DMS 273 (cell line): ENCODE data around the gene FAM174B.
A peak's percentile ranks its signal among the peaks of the same experiment; 100 is the strongest.

Experiments
- DNase-seq: peaks from one replicate; lab custom pipeline; 2025; ENCODE audit not compliant: unreplicated experiment; lab: John Stamatoyannopoulos, UW

Gene FAM174B

DNA sequence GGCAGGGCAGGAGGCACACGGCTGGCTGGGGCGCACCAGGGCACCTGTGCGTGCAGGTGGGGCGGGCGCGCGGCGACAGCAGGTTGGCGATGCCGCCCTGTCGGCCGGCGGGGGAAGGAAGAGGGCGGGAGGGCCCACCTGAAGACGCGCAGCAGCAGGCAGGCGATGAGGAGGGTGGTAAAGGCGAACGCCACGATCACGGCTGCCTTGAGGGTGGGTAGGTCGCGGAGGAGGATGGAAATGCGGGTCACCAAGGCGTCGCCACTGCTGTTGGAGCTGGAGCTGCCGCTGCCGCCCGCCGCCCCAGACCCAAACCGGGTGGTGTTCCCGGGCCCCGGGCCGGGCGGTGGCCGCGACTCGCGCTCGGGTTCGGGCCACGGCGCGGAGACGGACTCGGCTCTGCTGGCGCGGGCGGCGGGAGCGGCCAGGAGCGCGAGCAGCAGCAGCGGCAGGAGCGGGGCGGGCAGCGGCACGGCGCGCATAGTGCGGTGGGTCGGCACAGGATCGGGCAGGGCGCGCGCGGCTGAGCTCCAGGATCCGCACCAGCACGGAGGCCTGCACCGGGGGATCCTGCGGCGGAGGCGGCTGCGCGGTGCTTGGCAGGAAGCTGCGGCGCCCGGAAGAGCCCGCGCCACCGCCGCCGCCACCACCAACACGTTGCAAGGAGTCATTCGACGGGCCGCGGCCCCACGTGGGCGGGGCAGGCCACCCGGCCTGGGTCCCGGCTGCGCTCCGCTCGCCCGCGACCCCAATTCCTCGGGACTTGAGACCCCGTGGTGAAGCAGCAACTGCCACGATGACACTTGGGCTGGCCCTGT lies at the start of gene FAM174B:
Gene FAM174B (minus strand): TSS at position 598 of the 818 bp plus-strand sequence.
- peak; percentile 73 for DNase-seq

DNA sequence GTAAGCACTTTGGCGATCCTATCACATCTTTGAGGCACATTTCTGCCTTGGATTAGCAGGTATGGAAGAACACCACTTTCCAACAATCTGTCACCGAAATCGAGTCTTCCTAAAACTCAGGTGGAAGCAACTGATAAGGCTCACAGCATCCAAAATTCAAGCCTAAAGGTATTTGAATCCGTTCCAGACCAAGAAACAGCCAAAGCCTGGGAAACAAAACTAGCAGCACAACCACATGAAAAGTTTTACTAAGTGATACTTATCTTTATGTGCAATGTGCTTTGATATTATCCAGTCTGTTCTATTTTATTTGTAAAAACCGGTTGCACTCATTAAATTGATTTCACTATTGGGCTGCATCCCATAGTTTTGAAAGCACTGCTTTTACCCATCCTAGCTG lies 40.5 kb upstream of the FAM174B start:
- no peak for DNase-seq

DNA sequence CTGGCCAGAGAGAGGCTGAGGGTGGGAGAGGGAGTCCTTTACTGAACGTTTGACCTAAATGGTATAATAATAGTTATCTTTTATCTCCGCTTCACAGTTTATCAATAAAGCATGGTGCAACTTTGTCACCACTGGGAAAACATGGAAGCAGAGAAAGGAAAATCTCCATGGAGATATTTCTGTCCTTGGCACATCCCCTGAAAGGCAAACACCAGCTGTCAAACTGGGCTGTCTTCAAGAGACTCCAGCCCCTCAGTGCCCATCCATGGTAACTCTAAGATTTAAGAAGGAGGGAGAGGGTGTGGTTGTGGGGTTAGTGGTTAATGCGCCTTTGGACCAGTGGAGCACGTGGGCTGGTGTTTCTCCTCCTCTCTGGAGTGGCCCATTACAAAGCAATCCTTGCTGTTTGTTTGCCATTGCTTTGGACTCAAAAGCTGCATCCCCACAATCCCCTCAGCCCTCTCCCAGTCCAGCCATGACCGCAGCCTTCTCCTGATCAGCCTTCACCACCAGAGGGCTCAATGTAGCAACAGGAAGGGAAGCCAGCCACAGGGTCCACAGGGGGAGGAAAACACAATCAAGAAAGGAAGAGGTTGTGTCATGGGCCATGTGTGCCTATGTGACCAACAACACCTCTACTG lies 38.2 kb upstream of the FAM174B start:
- peak; percentile 74 for DNase-seq

DNA sequence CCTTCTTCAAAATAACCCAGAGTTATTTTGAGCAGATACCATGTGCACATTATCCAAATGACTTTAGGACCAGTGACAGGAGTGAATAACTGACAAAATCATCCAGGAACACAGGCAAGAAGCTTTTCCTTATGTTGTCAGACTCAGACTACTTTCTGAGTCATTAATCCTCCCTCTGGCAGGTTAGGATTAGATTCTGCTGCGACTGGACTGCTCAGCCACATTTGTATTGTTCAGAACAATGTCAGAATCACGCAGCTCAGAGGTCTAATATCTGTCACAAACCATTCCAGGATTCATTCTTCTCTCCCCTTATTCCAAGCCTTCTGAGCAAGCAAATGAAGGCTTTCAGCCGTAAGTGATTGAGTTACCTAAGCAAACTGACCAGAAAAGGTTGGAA lies 34.8 kb upstream of the FAM174B start:
- no peak for DNase-seq

DNA sequence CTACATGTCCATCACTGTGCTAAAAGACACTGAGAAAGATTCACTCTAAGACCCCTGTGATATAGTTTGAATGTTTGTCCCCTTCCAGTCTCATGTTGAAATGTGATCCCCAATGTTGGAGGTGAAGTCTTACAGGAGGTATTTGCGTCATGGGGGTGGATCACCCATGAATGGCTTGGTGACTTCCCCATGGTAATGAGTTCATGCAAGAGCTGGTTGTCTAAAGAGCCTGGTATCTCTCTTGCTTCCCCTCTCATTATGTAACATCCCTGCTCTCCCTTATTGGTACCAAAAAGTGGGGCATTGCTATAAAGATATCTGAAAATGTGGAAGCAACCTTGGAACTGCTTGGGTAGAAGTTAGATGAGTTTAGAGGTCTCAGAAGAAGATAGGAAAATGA lies 32.2 kb upstream of the FAM174B start:
- DNase-seq = no peak

DNA sequence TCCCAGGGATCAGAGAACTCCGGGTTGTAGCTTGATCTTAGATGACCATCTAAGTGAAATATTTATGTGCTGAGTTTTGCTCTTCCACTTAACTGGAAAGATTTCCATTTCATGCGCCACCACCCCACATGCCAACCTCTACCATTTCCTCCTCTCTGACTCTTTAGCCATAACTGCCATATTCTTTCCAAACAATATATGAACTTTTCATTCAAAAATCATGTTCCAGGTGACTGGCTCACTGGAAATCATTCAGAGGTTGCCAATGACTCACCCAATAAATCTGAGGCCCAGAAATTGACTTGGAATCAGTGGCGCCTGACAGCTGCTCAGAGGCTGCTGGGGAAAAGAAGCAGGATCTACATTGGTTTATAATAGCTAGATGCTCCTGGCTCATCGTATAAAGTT lies 31.6 kb upstream of the FAM174B start:
- DNase-seq = no peak

DNA sequence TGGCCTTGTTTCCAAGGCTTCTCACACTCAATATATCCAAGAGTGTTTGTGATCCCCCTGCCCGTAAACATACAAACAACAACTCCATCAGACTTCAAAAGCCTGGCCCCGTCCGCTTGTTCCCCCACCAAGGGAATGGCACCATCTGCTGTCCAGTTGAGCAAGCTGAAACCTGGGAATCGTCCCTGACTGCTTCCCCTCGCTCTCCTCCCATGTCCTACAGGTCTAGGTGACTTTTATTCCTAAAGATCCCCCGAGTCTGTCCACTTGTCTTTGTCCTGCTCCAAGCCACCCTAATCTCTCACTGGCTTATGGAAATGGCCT lies 27.9 kb upstream of the FAM174B start:
- peak; percentile 57 for DNase-seq

DNA sequence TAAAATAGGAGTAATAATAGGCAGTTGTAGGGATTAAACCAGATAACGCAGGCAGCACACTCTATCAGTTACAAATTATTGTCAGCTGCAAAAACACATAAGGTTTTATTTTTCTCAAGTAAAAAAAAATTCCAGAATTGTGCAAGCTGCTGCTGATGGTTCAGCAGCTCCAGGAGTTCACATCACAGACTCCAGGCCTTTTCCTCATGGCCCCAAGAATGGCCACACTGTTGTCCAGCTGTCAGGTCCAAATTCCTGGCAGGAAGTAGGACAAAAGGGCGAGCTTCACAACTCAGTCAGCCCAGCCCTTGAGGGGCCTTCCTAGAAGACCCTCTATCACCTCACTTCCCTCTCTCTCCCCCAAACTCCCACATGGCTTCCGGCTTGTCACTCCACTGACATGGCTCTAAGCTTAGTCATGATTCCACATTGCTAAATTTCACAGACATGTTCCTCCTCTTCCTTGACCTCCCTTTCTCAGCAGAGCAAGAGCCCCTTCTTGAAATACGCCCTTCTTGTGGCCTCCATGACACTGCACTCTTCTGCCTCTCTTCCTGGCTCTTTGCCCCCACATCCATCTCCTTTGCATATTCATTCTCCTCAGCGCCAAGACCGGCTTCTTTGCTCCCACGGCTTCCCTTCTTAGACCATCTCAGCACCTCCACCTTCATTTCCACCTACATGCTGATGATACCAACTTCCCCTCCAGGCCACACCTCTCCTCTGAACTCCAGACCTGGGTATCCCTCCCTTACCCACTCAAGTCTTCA lies 27.4 kb upstream of the FAM174B start:
- DNase-seq = no peak

DNA sequence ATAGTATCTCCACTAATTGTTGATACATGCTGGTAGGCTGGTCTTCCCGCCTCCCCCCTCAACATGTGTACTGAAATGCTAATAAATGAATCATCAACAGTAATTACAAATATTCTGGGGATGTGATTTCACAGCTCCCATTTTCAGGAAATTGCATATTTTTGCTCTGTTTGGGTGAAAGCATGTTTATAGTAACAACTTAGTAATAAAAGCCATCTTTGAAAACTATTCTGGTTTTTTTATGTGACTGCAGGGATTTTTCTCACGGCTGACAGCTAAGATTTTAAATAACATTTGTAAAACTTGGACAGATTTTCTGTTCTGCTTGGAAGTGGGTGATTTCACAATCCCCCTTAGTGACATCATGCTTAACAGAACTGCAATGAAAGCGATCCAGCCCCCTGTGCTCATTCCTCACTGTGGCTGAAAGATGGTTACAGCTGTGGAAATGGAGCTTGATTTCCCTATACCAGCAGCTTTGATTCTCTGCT lies 25.6 kb upstream of the FAM174B start:
- peak; percentile 11 for DNase-seq

DNA sequence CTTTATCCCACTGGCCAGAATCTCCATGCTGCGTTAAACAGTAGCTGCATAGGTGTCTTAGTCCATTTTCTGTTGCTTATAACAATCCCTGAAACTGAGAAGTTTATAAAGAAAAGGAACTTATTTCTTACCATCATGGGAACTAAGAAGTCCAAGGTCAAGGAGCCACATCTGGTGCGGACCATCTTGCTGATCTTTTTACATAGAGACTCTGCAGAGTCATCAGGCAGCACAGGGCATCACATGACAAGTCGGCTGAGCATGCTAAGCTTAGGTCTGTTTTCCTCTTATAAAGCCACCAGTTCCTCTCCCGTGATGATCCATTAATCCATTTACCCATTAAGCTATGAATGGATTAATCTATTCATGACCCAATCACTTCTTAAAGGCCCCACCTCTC lies 22.4 kb upstream of the FAM174B start:
- no peak for DNase-seq

DNA sequence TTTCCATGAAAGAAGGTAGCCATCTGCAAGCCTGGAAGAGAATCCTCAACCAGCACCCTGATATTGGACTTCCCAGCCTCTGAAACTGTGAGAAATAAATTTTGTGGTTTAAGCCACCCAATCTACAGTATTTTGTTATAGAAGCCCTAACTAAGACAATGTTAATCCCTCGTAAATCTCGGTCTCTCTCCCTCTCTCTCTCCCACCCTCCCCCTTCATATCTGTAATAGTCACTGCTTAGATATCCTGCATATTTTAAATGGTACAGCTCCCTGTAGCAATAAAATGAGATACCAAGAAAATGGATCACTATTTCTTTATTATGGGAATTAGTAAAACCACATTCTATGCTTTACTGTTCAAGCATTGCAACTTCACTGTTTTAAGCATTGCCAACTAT lies 21.0 kb upstream of the FAM174B start:
- no peak for DNase-seq

DNA sequence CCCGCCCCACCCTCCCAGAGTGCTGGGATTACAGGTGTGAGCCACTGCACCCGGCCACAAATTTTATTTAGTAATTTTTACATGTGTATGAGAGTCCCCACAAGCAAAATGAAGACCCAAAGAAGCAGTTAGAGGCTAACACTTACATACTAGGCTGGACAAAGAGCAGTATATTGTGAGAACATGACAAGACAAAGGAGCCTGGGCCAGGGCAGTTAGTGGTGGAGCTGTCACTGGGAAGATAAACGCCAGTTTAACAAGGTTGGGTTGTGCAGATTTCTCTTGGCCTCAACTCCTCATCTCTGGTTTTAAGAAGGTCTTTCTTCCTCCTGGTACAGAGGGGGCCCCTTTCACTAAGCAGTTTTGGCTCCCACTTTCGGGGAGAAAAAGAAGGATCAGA lies 19.9 kb upstream of the FAM174B start:
- DNase-seq = no peak

DNA sequence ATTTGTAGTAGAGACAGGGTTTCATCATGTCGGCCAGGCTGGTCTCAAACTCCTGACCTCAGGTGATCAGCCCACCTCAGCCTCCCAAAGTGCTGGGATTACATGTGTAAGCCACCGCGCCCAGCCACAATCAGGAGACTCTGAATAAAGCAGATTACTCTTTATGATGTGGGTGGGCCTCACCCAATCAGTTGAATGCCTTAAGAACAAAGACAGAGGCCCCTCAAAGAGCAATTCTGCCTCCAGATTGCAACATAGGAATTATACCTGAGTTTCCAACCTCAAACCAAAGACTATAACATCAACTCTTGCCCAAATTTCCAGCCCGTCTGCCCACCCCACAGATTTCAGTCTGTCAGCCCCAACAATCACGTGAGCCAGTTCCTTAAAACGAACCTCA lies 18.8 kb upstream of the FAM174B start:
- no peak for DNase-seq

DNA sequence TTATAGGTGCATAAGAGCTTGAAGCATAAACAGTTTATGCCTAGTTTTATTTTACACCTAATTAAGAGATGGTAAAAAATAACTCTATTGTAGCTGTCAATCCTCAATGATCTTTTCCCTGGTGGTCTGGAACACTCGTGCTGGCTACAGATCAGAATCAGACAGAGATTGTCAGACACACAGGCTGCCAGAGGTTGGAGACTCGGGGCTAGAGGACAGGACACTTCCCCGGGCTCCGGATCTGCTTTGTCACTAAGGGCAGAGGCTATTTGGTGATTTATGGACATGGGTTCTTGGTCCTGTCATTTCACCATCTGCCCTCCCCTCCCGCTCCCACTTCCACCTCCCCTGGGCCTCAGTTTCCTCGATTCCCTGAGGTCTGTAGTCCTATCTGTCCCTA lies 16.5 kb upstream of the FAM174B start:
- no peak for DNase-seq

DNA sequence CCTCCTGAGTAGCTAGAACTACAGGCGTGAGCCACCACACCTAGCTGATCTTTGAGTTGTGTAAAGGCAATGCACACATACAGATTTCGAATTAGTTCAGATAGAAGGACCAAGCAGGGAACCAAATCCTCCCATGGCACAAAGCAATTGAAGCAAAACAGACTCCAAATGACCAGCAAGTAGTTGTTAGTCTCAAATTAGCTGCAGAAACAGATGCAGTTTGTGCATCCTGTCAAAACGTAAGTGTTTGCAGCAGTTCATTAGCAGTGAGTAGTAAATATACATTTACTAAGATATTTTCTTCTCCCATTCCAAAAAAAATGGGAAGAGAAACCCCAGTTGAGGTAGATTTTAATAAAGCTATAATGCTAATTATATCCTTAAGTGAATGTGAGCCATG lies 15.8 kb upstream of the FAM174B start:
- DNase-seq = no peak

DNA sequence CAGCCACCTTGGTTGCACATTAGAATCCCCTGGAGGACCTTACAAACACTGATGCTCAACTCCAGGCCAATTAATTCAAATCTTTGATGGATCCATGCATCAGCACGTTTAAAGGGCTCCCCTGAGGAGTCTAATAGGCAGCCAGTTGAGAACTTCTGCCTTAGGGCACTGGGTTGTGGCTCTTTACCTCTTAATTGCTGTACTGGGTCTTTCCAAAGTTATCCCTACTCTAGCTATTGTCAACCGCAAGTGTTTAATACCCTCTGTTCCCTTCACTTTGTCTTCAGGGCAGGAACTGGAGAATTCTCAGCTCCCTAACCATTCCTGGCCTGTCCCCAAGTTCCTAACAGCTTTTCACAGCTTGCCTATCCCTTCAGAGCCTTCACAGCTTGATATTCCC lies 15.0 kb upstream of the FAM174B start:
- DNase-seq = peak; percentile 31

DNA sequence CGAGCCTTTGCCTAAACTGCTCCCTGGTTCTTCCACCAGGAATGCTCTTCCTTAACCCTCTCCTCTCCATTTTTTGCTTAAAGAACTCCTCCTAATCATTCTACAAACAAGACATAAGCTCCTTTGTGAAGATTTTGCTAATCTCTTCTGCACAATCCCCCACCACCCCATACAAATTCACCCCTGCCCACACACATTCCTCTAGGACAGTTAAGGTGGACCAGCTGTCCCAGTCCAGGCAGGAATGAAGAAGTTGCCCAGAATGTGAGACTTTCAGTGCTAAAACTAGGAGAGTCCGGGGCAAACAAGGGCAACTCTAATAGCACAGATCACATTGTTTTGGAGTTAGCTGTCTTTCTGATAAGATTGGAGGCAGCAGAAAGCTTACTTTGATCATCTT lies 13.9 kb upstream of the FAM174B start:
- DNase-seq = no peak

DNA sequence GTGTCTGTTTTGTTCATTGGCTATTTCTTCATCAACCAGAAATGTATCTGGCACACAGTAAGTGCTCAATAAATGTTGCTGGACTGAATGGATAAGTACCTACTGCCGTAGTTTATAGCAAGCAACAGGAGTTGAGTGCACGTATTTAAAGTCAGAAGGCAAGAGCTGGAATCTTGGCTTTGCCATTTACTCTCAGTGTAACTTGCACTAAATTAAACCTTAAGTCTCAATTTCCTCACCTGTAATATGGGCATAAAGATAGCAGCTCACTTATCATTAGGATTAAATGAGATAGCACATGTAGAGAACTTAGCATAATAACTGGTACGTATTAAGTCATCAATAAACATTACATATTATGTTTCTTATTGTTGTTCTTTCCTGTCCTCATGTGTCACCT lies 13.0 kb upstream of the FAM174B start:
- DNase-seq = no peak

DNA sequence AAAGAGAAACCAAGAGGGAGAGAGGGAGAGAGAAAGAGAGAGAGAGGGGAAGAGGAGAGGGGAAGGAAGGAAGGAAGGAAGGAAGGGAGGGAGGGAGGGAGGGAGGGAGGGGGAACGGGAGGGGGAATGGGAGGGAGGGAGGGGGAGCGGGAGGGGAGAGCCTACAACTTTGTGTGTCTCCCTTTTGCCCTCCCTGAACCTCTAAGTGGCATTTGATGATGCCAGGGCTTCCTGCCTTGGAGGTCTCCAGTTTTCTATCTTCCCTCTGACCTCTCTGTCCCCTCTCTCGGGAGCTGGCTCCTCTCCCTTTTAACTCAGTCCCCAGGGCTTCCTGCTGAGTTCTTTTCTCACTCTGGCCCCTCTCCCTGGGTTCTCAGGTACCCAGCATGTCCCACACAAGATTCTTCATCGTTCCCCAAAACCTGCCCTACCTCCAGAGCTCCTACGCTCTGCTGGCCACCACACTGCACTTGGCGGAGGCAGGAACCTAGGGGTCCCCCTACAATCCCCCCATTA lies 12.5 kb upstream of the FAM174B start:
- no peak for DNase-seq

DNA sequence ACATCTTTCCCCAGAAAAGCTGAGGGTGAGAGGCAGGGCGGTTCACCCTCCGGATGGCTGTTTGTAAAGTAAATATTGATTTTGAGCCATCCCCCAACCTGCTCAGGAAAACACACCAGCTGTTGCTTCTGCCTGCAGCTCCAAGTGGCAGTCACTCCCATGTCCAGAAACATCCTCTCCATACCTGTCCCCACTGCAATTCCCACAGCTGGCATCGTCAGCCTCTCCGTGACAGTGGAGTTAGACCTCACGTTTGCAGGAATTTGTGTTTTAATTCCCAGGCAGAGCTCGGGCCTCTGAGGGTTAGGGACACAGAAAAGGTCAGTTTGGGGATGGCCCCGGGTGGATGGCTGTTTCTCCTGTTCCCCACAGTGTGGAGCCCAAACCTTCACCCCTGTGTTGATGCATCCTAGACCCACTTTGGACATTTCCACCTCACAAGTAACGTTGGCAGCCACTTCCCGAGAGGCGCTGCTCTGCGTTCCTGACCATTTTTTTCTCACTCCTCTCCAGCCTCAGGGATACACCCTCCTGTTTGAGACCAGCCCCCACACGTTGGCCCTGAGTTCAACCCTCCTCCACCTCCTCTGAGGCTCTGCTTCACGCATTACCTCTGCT lies 11.8 kb upstream of the FAM174B start:
- peak; percentile 81 for DNase-seq

DNA sequence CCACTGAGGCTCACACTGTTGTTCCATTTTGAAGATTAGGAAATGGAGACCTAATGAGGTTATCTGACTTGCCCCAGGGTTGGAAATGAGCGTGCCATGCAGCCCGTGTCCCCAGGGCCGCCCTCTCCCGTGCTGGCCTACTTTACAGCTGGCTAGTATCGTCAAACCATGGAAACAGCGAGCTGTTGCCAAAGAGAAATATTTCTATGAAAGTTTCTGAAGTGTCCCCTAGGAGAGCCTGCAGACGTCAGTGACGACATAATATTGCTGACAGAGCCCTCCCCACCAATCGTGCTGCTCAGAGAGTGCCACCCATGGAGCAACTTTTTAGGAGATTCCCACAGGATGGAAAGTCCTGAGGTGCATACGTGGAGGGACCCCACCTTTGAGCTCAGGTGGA lies 11.2 kb upstream of the FAM174B start:
- DNase-seq = peak; percentile 59
